Mesenchymal stem cell (in vitro differentiated cells and primary cell): ENCODE results near the gene DPYD.

ENCODE experiments used
- DNase-seq: peaks from one replicate; pipeline ENCODE4 v3.0.0-alpha.2; 2013
- H2AFZ ChIP-seq: one replicate; pipeline ENCODE4 v1.6.1; 2013; ENCODE audit warnings: low read depth, mild to moderate bottlenecking, control low read depth, inconsistent platforms, low read length, moderate library complexity
- H2AK5ac ChIP-seq: 2 replicates; pipeline ENCODE4 v1.6.1; 2013; ENCODE audit warnings: low read length, moderate library complexity, mild to moderate bottlenecking, inconsistent platforms; ENCODE audit not compliant: severe bottlenecking
- H2BK120ac ChIP-seq: one replicate; pipeline ENCODE4 v1.6.1; 2013; ENCODE audit warnings: low read depth, mild to moderate bottlenecking, inconsistent platforms, low read length, moderate library complexity
- H2BK12ac ChIP-seq, 2 experiments: one replicate each; pipeline ENCODE4 v1.6.1; 2013; ENCODE audit warnings: inconsistent platforms in 2 of 2, low read length in 2 of 2, mild to moderate bottlenecking in 2 of 2, moderate library complexity in 2 of 2, control low read depth in 1 of 2
- H2BK15ac ChIP-seq: one replicate; pipeline ENCODE4 v1.6.1; 2013; ENCODE audit warnings: mild to moderate bottlenecking, low read depth, inconsistent platforms; ENCODE audit not compliant: poor library complexity, severe bottlenecking
- H2BK5ac ChIP-seq: 2 replicates; pipeline ENCODE4 v1.6.1; 2013; ENCODE audit warnings: low read depth, mild to moderate bottlenecking, low read length, control low read depth, inconsistent platforms; ENCODE audit not compliant: poor library complexity, severe bottlenecking
- H3K14ac ChIP-seq, 2 experiments: one replicate each; pipeline ENCODE4 v1.6.1; 2013; ENCODE audit warnings: inconsistent platforms in 2 of 2, low read length in 2 of 2, control low read depth in 1 of 2, mild to moderate bottlenecking in 1 of 2, moderate library complexity in 1 of 2
- H3K18ac ChIP-seq, 2 experiments: one replicate each; pipeline ENCODE4 v1.6.1; 2013; ENCODE audit warnings: inconsistent platforms in 2 of 2, low read length in 2 of 2, control low read depth in 1 of 2, low read depth in 1 of 2, mild to moderate bottlenecking in 1 of 2
- H3K23ac ChIP-seq, 2 experiments: one replicate each; pipeline ENCODE4 v1.6.1; 2013; ENCODE audit warnings: inconsistent platforms in 2 of 2, low read length in 2 of 2, mild to moderate bottlenecking in 2 of 2, moderate library complexity in 2 of 2, control low read depth in 1 of 2
- H3K27ac ChIP-seq: 2 replicates; pipeline ENCODE4 v1.5.1; 2013; ENCODE audit warnings: mild to moderate bottlenecking, moderate library complexity, low read length, control low read depth, inconsistent platforms; ENCODE audit not compliant: poor library complexity, severe bottlenecking
- H3K27me3 ChIP-seq, 2 experiments: 2 replicates each; pipeline versions ENCODE4 v1.6.1 to v1.7.0; 2013; ENCODE audit warnings: low read length in 2 of 2, mild to moderate bottlenecking in 2 of 2, moderate library complexity in 2 of 2, control low read depth in 1 of 2, inconsistent platforms in 1 of 2; ENCODE audit not compliant: control insufficient read depth in 1 of 2, insufficient read depth in 1 of 2
- H3K36me3 ChIP-seq, 2 experiments: 2 replicates each; pipeline versions ENCODE4 v1.6.1 to v1.7.0; 2013; ENCODE audit warnings: low read length in 2 of 2, control low read depth in 1 of 2, inconsistent platforms in 1 of 2, low read depth in 1 of 2, mild to moderate bottlenecking in 1 of 2; ENCODE audit not compliant: insufficient read depth in 2 of 2, control insufficient read depth in 1 of 2
- H3K4ac ChIP-seq, 2 experiments: one replicate each; pipeline ENCODE4 v1.6.1; 2013; ENCODE audit warnings: inconsistent platforms in 2 of 2, low read length in 2 of 2, mild to moderate bottlenecking in 2 of 2, moderate library complexity in 2 of 2, control low read depth in 1 of 2, low read depth in 1 of 2
- H3K4me1 ChIP-seq: 2 replicates; pipeline ENCODE4 v1.6.1; 2013; ENCODE audit warnings: low read depth, low read length, control low read depth; ENCODE audit not compliant: control insufficient read depth, insufficient read depth
- H3K4me2 ChIP-seq: 2 replicates; pipeline ENCODE4 v1.6.1; 2013; ENCODE audit warnings: low read length, mild to moderate bottlenecking, inconsistent platforms; ENCODE audit not compliant: poor library complexity, severe bottlenecking
- H3K4me3 ChIP-seq, 2 experiments: 2 replicates each; pipeline versions ENCODE4 v1.5.1 to v1.7.0; 2013; ENCODE audit warnings: low read length in 2 of 2, mild to moderate bottlenecking in 2 of 2, control low read depth in 1 of 2, low read depth in 1 of 2; ENCODE audit not compliant: insufficient read depth in 1 of 2
- H3K79me1 ChIP-seq: replicated peaks from 2 replicates; pipeline ENCODE4 v1.6.1; 2013; ENCODE audit warnings: mild to moderate bottlenecking, control low read depth, low read length, inconsistent platforms; ENCODE audit not compliant: poor library complexity, severe bottlenecking
- H3K9ac ChIP-seq: 2 replicates; pipeline ENCODE4 v1.7.0; 2013; ENCODE audit warnings: mild to moderate bottlenecking, low read length, moderate library complexity
- H3K9me3 ChIP-seq: 2 replicates; pipeline ENCODE4 v1.7.0; 2013; ENCODE audit warnings: mild to moderate bottlenecking, low read length; ENCODE audit not compliant: control insufficient read depth
- H4K8ac ChIP-seq: one replicate; pipeline ENCODE4 v1.6.1; 2013; ENCODE audit warnings: inconsistent platforms, mild to moderate bottlenecking, low read length, moderate library complexity
- H4K91ac ChIP-seq: one replicate; pipeline ENCODE4 v1.6.1; 2013; ENCODE audit warnings: mild to moderate bottlenecking, low read length, inconsistent platforms
- WGBS: methylation state at CpG from one replicate; pipeline ENCODE4 v1.1.7; 2013; ENCODE audit warnings: mixed read lengths; 5-methylcytosine and 5-hydroxymethylcytosine counted together

The DPYD gene

GRCh38 chr1:97563926-97564325, 356.9 kb downstream of the DPYD start:
- DNase-seq: no peak
- no peak overlapping the region for H2AFZ ChIP-seq
- no peak overlapping the region for H2BK15ac ChIP-seq
- H3K4me2 ChIP-seq: no peak overlapping the region
- H3K36me3 ChIP-seq: peaks cover 0 to 5% of the 10 kb centered on the region in 2 experiments
- H3K9ac ChIP-seq: no peak overlapping the region
- no peak overlapping the region for H2AK5ac ChIP-seq
- no peak overlapping the region for H2BK12ac ChIP-seq
- no peak overlapping the region for H3K4me3 ChIP-seq
- H3K79me1 ChIP-seq: no peaks in the 10 kb centered on the region
- 86% methylated on average over 1 of the region's 4 CpGs for WGBS
- no peak overlapping the region for H4K8ac ChIP-seq
- no peaks in the 10 kb centered on the region for H3K9me3 ChIP-seq
- H3K4me1 ChIP-seq: no peaks in the 10 kb centered on the region
- no peak overlapping the region for H3K14ac ChIP-seq
- H3K4ac ChIP-seq: no peak overlapping the region
- no peak overlapping the region for H3K18ac ChIP-seq
- H3K23ac ChIP-seq: no peak overlapping the region
- H3K27me3 ChIP-seq: no peaks in the 10 kb centered on the region
- H2BK5ac ChIP-seq: no peak overlapping the region
- no peak overlapping the region for H4K91ac ChIP-seq
- H3K27ac ChIP-seq: no peak overlapping the region
- H2BK120ac ChIP-seq: no peak overlapping the region

- Histone ChIP-seq H3K18ac (no peak overlapping the region), H3K14ac (no peak overlapping the region), H4K8ac (no peak overlapping the region), H3K4ac (no peak overlapping the region), H3K4me3 (no peak overlapping the region), H2BK120ac (no peak overlapping the region), H2BK12ac (no peak overlapping the region), H3K4me1 (no peaks in the 10 kb centered on the region), H3K79me1 (no peaks in the 10 kb centered on the region), H3K23ac (no peak overlapping the region), H2AK5ac (no peak overlapping the region), H2BK5ac (no peak overlapping the region), H2AFZ (no peak overlapping the region), H3K27me3 (no peaks in the 10 kb centered on the region), H3K9me3 (no peaks in the 10 kb centered on the region), H3K4me2 (no peak overlapping the region), H2BK15ac (no peak overlapping the region), H3K36me3 (no peaks in the 10 kb centered on the region), H3K9ac (no peak overlapping the region), H4K91ac (no peak overlapping the region), H3K27ac (no peak overlapping the region)
- no peak for DNase-seq
These were observed 358.8 kb downstream of the DPYD start for GRCh38 chr1:97562081-97562480.

DNA sequence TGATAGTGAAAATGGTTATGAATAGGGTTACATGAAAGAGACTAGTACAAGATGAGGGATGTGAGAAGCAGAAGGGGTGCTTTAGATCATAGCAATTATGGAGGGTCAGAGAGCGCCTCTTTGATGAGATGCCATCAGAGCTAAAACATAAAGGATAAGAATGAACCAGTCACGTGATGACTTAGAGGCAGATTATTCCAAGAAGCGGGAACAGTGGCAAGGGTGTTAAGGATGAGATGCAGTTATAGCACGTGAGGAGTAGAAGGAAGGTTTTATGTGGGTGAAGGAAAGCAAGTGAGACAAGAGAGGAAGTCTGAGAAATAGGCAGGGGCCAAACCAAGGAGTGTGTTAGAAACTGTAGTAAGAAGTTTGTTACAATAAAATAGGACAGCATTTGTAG, 360.1 kb downstream of the DPYD start:
- no peak overlapping the region for H2BK12ac ChIP-seq
- H3K14ac ChIP-seq: no peak overlapping the region
- no peak overlapping the region for H2AFZ ChIP-seq
- no peak for DNase-seq
- no peak overlapping the region for H4K8ac ChIP-seq
- H3K18ac ChIP-seq: no peak overlapping the region
- H3K4me2 ChIP-seq: no peak overlapping the region
- 80% methylated on average over 4 of the region's 4 CpGs for WGBS
- H3K36me3 ChIP-seq: peaks cover 0 to 3% of the 10 kb centered on the region in 2 experiments
- H2BK120ac ChIP-seq: no peak overlapping the region
- no peaks in the 10 kb centered on the region for H3K27me3 ChIP-seq
- no peaks in the 10 kb centered on the region for H3K4me1 ChIP-seq
- no peak overlapping the region for H4K91ac ChIP-seq
- H3K27ac ChIP-seq: no peak overlapping the region
- H3K23ac ChIP-seq: no peak overlapping the region
- H3K9me3 ChIP-seq: no peaks in the 10 kb centered on the region
- H3K4me3 ChIP-seq: no peak overlapping the region
- H2BK15ac ChIP-seq: no peak overlapping the region
- H2BK5ac ChIP-seq: no peak overlapping the region
- no peaks in the 10 kb centered on the region for H3K79me1 ChIP-seq
- H2AK5ac ChIP-seq: no peak overlapping the region
- no peak overlapping the region for H3K9ac ChIP-seq
- no peak overlapping the region for H3K4ac ChIP-seq

- no peak overlapping the region for H2BK120ac ChIP-seq
- H4K91ac ChIP-seq: no peak overlapping the region
- H3K4me1 ChIP-seq: no peaks in the 10 kb centered on the region
- no CpG with 5 or more reads among the region's 2 CpGs for WGBS
- H2AFZ ChIP-seq: no peak overlapping the region
- H2BK15ac ChIP-seq: no peak overlapping the region
- H3K23ac ChIP-seq: no peak overlapping the region
- H2BK5ac ChIP-seq: no peak overlapping the region
- peaks cover 0 to 17% of the 10 kb centered on the region in 2 experiments for H3K36me3 ChIP-seq
- H3K14ac ChIP-seq: no peak overlapping the region
- no peaks in the 10 kb centered on the region for H3K9me3 ChIP-seq
- no peak overlapping the region for H3K9ac ChIP-seq
- no peaks in the 10 kb centered on the region for H3K27me3 ChIP-seq
- H3K4ac ChIP-seq: no peak overlapping the region
- no peak overlapping the region for H3K4me2 ChIP-seq
- H2BK12ac ChIP-seq: no peak overlapping the region
- no peak overlapping the region for H3K18ac ChIP-seq
- H2AK5ac ChIP-seq: no peak overlapping the region
- no peak overlapping the region for H3K27ac ChIP-seq
- H3K4me3 ChIP-seq: no peak overlapping the region
- H4K8ac ChIP-seq: no peak overlapping the region
- no peak for DNase-seq
- no peaks in the 10 kb centered on the region for H3K79me1 ChIP-seq
These were observed 366.9 kb downstream of the DPYD start for GRCh38 chr1:97553971-97554370.
